Nephron (organoid): ENCODE measurements around the gene SLC2A5.

Source experiments
- H3K27ac Mint-ChIP-seq, 3 experiments: 2 replicates each; pipeline ENCODE4 v1.8.0; 2020; ENCODE audit warnings: mixed read lengths in 3 of 3, mild to moderate bottlenecking in 2 of 3, moderate library complexity in 1 of 3
- H3K27me3 Mint-ChIP-seq: 2 replicates; pipeline ENCODE4 v1.8.0; 2021; ENCODE audit warnings: low read depth, mild to moderate bottlenecking, moderate library complexity, mixed read lengths
- H3K36me3 Mint-ChIP-seq: 2 replicates; pipeline ENCODE4 v1.8.0; 2020; ENCODE audit warnings: low read depth, mixed read lengths
- H3K4me1 Mint-ChIP-seq: 2 replicates; pipeline ENCODE4 v1.8.0; 2020; ENCODE audit warnings: mixed read lengths
- H3K4me3 Mint-ChIP-seq, 3 experiments: 2 replicates each; pipeline ENCODE4 v1.8.0; 2020; ENCODE audit warnings: mild to moderate bottlenecking in 3 of 3, mixed read lengths in 3 of 3, moderate library complexity in 2 of 3
- H3K9me3 Mint-ChIP-seq: 2 replicates; pipeline ENCODE4 v1.8.0; 2020; ENCODE audit warnings: mixed read lengths
- CTCF ChIP-seq, 3 experiments: fragments of 200-600 bp; sonication (generic); IDR thresholded peaks; one replicate each; pipeline ENCODE4 v1.5.0; 2021; ENCODE audit warnings: antibody characterized with exemption in 3 of 3; ENCODE audit not compliant: unreplicated experiment in 3 of 3

The SLC2A5 gene

GRCh38 chr1:9079988-9080704 is 10.7 kb upstream of the SLC2A5 start:
- no peak overlapping the region for H3K27ac Mint-ChIP-seq
- H3K36me3 Mint-ChIP-seq = no peaks in the 10 kb centered on the region
- H3K4me3 Mint-ChIP-seq = no peak overlapping the region
- H3K4me1 Mint-ChIP-seq = peaks cover 24% of the 10 kb centered on the region
- no peaks in the 10 kb centered on the region for H3K9me3 Mint-ChIP-seq
- H3K27me3 Mint-ChIP-seq = peaks cover 9% of the 10 kb centered on the region
- no peak for TF ChIP-seq CTCF (IDR thresholded peaks at IDR 0.05; ENCODE audit: unreplicated experiment in 3 of 3)

- H3K36me3 Mint-ChIP-seq = no peaks in the 10 kb centered on the region
- no peak overlapping the region for H3K4me3 Mint-ChIP-seq
- peaks cover 22% of the 10 kb centered on the region for H3K4me1 Mint-ChIP-seq
- TF ChIP-seq CTCF (IDR thresholded peaks at IDR 0.05; ENCODE audit: unreplicated experiment in 3 of 3) = no peak
- peak overlapping the region in 2 of 3 experiments; percentile 1 to 31 for H3K27ac Mint-ChIP-seq
- no peaks in the 10 kb centered on the region for H3K9me3 Mint-ChIP-seq
- peaks cover 14% of the 10 kb centered on the region for H3K27me3 Mint-ChIP-seq
Observed at GRCh38 chr1:9078752-9079500, 9.5 kb upstream of the SLC2A5 start.

GRCh38 chr1:9078015-9078751 is 8.7 kb upstream of the SLC2A5 start:
- Mint-ChIP-seq H3K9me3 (no peaks in the 10 kb centered on the region), H3K27ac (no peak overlapping the region), H3K4me3 (no peak overlapping the region), H3K36me3 (no peaks in the 10 kb centered on the region), H3K4me1 (peaks cover 24% of the 10 kb centered on the region), H3K27me3 (peaks cover 14% of the 10 kb centered on the region)
- no peak for TF ChIP-seq CTCF (IDR thresholded peaks at IDR 0.05; ENCODE audit: unreplicated experiment in 3 of 3)

- H3K4me3 Mint-ChIP-seq = no peak overlapping the region
- no peak for TF ChIP-seq CTCF (IDR thresholded peaks at IDR 0.05; ENCODE audit: unreplicated experiment in 3 of 3)
- peak overlapping the region in 2 of 3 experiments; percentile 14 to 25 for H3K27ac Mint-ChIP-seq
- peaks cover 17% of the 10 kb centered on the region for H3K4me1 Mint-ChIP-seq
- no peaks in the 10 kb centered on the region for H3K36me3 Mint-ChIP-seq
- no peaks in the 10 kb centered on the region for H3K9me3 Mint-ChIP-seq
- peaks cover 17% of the 10 kb centered on the region for H3K27me3 Mint-ChIP-seq
Observed at GRCh38 chr1:9075022-9075421, 5.6 kb upstream of the SLC2A5 start.

- Mint-ChIP-seq H3K4me3 (no peak overlapping the region), H3K27ac (peak overlapping the region in 1 of 3 experiments; percentile 37), H3K27me3 (peaks cover 14% of the 10 kb centered on the region), H3K9me3 (no peaks in the 10 kb centered on the region), H3K4me1 (peaks cover 30% of the 10 kb centered on the region), H3K36me3 (no peaks in the 10 kb centered on the region)
- TF ChIP-seq CTCF (IDR thresholded peaks at IDR 0.05; ENCODE audit: unreplicated experiment in 3 of 3) = no peak
Observed at GRCh38 chr1:9073143-9073542, 3.7 kb upstream of the SLC2A5 start.
